DMS 273 (cell line): Measurements from ENCODE around the gene CHCHD4.
"Not testable (repeated sequence)": the region's sequence is repeated elsewhere in the genome, so short reads cannot be mapped to it uniquely, and the experiment has no call there.

ENCODE experiments used
- DNase-seq: peaks from one replicate; lab custom pipeline; 2025; ENCODE audit not compliant: unreplicated experiment; lab: John Stamatoyannopoulos, UW

The CHCHD4 gene

GRCh38 chr3:14077310-14077709 is 47.4 kb downstream of the CHCHD4 start:
- DNase-seq = no peak

GRCh38 chr3:14075233-14075632 is 49.4 kb downstream of the CHCHD4 start:
- DNase-seq = not testable (repeated sequence)

GRCh38 chr3:14064910-14065309 is 59.8 kb downstream of the CHCHD4 start:
- DNase-seq = no peak

GRCh38 chr3:14063152-14063551 is 61.5 kb downstream of the CHCHD4 start:
- no peak for DNase-seq
